ENCODE results near the gene MLC1.

DNA sequence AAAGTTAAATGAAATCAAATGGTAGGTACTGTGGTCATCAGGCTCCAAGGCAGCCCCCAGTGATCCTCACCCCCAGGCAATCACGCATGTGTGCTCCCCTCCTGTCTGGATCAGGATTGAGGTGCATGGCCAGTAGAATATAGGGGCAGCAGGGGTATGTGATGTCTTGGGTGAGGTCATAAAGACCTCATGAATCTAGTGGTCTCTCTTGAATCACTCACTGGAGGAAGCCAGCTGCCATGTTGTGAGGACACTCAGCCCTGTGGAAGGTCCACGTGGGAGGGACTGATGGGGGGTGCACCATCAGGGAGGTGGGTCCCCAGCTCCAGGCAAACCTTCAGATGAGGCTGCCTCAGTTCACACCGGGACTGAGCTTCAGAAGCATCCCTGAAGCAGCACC is 65.9 kb downstream of the MLC1 start:
- TF ChIP-seq, protein P1, sequence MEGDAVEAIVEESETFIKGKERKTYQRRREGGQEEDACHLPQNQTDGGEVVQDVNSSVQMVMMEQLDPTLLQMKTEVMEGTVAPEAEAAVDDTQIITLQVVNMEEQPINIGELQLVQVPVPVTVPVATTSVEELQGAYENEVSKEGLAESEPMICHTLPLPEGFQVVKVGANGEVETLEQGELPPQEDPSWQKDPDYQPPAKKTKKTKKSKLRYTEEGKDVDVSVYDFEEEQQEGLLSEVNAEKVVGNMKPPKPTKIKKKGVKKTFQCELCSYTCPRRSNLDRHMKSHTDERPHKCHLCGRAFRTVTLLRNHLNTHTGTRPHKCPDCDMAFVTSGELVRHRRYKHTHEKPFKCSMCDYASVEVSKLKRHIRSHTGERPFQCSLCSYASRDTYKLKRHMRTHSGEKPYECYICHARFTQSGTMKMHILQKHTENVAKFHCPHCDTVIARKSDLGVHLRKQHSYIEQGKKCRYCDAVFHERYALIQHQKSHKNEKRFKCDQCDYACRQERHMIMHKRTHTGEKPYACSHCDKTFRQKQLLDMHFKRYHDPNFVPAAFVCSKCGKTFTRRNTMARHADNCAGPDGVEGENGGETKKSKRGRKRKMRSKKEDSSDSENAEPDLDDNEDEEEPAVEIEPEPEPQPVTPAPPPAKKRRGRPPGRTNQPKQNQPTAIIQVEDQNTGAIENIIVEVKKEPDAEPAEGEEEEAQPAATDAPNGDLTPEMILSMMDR (IDR thresholded peaks at IDR 0.05), result no peak
- TF ChIP-seq POLR2A (IDR thresholded peaks at IDR 0.05), result no peak

Data from esophagus squamous epithelium (tissue), 4 donors.